ES-I3 (cell line): ENCODE measurements around the gene ZNG1A.
"Not testable (repeated sequence)": the region's sequence is repeated elsewhere in the genome, so short reads cannot be mapped to it uniquely, and the experiment has no call there.

Experiments used
- H3K36me3 ChIP-seq: 2 replicates; pipeline ENCODE4 v1.6.1; 2013; ENCODE audit warnings: mild to moderate bottlenecking, low read length, control low read depth, moderate library complexity; ENCODE audit not compliant: insufficient read depth
- H3K4me1 ChIP-seq: 2 replicates; pipeline ENCODE4 v1.6.1; 2013; ENCODE audit warnings: mild to moderate bottlenecking, control low read depth, low read length; ENCODE audit not compliant: insufficient read depth
- H3K9ac ChIP-seq: 2 replicates; pipeline ENCODE4 v1.6.1; 2013; ENCODE audit warnings: low read depth, mild to moderate bottlenecking, low read length, moderate library complexity
- H3K9me3 ChIP-seq: 2 replicates; pipeline ENCODE4 v1.6.1; 2013; ENCODE audit warnings: mild to moderate bottlenecking, low read length, moderate library complexity; ENCODE audit not compliant: control insufficient read depth, insufficient read depth

ZNG1A gene

DNA sequence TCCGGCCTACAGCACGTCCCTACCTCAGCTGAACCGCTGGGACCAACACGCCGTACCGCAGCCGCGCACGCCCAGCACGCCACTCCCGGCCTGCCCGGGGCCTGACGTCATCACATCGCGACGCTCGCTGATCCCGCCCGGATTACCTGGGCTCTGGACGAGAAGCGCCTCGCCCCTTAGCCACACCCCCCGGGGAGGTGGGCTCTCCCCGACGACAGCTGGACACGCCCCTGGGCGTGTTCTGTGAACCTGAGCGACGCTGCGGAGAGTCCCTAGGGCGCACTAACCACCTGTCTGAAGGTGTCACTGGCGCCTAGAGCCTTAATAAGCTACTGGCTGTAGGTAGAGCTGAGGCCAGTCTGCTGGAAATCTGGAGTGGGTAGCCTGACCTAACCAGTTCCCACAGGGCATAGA is at the start of gene ZNG1A:
Gene ZNG1A (minus strand): TSS at position 87 of the 414 bp plus-strand sequence. CDS start 87 bp downstream, outside the sequence.
- H3K9ac ChIP-seq = peak within 1 kb of the TSS; percentile 24; the same call in 1 of the 2 replicates
- H3K36me3 ChIP-seq, H3K9me3 ChIP-seq, H3K4me1 ChIP-seq: not testable (repeated sequence)

DNA sequence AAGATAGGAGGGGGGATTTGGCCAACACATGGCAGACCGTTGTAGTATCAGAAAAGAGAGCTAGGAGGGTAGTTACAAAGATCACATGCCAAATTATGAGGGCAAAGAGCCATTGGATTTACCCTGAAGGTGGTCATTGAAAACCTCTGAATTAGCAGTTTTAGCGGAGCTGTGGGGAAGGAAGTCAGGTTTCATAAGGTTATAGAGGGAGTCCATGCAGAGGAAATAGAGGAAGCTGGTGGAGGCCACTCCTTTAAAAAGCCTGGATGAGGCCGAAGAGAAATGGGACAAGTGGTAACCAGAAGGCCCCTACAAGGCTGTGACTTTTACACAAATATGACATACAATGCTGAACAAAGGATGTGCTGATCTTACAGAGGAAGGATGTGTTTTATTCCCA is 49.0 kb upstream of the ZNG1A start:
- Histone ChIP-seq H3K9ac (no peak overlapping the region), H3K4me1 (no peaks in the 10 kb centered on the region), H3K9me3 (no peaks in the 10 kb centered on the region; the same call in 1 of the 2 replicates), H3K36me3 (no peaks in the 10 kb centered on the region)

DNA sequence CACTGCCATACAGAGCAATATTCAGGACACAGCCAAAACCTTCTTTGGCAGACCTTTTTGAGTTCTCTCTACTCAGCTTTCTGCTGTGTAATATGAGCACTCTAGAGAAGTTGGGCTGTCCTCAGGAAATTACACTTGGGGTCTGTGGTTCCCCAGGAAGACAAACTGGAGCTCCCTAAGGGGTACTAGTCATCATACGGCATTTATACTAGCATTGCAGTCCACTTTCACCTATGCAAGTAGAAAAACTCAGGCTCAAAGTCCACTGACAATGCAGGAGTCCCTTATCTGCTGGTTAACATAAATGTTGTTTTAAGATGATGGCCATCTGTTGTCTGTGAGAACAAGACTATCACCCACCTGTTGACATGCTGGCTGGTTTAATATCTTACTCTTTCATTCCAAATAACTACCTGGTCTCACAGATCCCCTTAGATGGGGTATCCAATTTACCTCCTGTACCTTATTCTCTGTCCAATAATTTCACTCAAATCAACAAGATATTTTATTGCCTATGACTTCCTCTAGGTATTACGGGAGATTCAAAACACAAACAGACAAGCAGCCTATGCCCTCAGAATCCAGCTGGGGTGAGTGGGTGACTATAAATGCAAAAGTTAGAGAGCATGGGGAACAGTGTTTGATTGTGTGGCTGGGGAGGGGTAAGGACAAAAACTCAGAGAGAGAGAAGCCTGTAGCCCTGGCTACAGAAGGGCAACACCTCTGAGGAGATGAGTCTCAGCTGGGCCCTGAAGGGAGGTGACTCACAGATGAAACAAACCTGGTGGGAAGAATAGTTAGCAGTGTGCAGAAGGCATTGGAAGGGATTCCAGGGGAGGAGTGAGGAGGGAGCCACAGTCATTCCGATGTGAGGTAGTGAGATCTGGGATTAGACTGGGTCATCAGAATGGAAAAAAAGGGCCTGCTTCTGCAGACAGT is 46.0 kb upstream of the ZNG1A start:
- Histone ChIP-seq H3K4me1 (no peaks in the 10 kb centered on the region), H3K9me3 (no peaks in the 10 kb centered on the region; the same call in 1 of the 2 replicates), H3K9ac (no peak overlapping the region), H3K36me3 (no peaks in the 10 kb centered on the region)

DNA sequence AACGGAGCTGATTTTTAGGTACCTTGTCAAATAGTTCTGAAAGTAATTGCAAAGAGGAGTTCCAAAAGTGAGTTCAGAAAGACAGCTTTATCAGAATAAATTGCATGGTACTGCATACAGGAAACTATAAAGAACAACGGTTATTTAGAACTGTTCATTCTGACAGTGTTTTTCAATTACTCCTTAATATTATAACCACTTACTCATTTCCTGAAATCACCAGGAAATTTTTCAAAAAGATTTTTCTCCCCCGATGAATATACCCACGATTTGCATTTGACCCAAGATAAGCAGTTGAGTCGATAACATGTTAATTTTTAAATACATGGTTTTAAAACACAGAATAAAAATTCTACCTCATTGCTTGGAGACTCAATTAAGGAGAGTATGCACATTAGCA is 45.2 kb upstream of the ZNG1A start:
- Histone ChIP-seq H3K4me1 (no peaks in the 10 kb centered on the region), H3K9ac (no peak overlapping the region), H3K9me3 (no peaks in the 10 kb centered on the region; the same call in 1 of the 2 replicates), H3K36me3 (no peaks in the 10 kb centered on the region)

DNA sequence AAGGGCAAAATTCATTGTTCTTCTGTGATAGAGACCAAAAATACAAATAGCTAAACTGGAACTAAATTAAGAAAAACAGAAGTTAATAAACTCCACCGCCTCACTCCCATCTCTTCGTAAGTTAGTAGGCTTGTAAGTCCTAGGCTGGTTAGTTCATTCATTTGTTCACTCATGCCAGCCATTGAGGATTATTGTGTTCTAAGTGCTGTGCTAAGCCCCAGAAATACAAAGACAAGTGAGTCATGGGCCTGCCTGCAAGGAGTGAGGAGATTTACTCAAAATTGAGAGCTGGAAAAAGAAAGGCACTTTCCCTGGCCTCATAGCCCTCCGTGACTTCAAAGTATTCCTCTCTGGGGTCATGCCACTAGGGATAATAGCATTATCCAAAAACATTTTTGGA is 44.3 kb upstream of the ZNG1A start:
- Histone ChIP-seq H3K4me1 (no peaks in the 10 kb centered on the region), H3K9me3 (no peaks in the 10 kb centered on the region), H3K36me3 (no peaks in the 10 kb centered on the region), H3K9ac (no peak overlapping the region)

DNA sequence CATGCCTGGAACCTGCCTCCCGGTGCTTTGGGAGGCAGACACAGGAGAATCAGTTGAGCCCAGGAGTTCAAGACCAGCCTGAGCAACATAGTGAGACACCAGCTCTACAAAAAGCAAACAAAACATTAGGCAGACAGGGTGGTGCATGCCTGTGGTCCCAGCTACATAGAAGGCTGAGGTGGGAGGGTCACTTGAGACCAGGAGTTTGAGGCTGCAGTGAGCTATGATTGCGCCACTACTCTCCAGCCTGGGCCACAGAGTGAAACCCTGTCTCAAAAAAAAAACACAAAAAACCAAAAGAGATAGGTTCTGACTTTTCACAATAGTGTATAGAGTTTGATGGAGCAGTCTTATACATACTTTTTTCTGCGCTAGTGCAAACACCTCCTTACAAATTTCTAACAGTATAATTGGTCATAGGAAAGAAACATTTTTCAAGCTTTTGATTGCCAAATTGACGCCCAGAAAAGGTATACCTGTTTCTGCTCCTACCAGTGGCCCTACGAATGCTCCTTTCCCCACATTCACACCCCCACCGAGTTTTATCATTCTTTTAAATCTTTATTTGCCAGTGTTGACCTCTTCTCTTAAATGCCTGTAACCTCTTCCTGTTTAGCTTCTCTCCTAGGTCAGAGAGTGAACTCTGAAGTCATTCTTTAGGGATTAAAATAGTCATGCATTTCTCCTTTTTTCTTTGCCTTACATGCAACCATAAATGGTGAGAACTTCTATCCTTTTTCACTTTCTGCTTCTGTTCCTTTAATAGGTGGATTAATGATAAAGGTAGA is 43.3 kb upstream of the ZNG1A start:
- no peaks in the 10 kb centered on the region for H3K9me3 ChIP-seq
- no peaks in the 10 kb centered on the region; the same call in 1 of the 2 replicates for H3K4me1 ChIP-seq
- H3K9ac ChIP-seq = no peak overlapping the region
- no peaks in the 10 kb centered on the region for H3K36me3 ChIP-seq

DNA sequence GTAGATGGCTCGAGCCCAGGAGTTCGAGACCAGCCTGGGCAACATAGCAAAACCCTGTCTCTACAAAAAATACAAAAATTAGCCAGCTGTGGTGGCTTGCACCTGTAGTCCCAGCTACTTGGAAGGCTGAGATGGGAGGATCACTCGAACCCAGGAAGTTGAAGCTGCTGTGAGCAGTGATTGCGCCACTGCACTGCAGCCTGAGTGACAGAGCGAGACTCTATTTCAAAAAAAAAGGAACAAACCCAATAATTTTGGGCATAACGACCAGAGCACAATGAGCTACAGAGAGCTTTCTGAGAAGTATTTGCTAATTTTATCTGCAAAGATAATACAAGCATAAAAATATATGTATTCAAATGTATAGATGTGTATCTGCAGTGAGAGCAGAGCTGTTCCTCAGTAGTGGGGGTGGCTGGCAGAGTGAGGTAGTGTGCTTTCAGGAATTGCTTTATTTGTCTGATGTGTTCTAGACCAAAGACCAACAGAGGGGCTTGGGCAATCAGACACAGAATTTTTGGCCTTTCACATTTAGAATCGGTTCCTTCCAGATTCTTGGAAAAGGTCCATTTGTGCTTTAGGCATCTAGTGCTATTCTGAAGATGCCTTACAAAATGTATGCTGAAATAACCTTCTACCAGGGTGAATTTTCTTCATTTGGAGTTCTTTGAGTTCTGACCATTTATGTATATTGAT is 41.0 kb upstream of the ZNG1A start:
- Histone ChIP-seq H3K9ac (no peak overlapping the region), H3K9me3 (no peaks in the 10 kb centered on the region), H3K4me1 (no peaks in the 10 kb centered on the region; the same call in 1 of the 2 replicates), H3K36me3 (no peaks in the 10 kb centered on the region)

DNA sequence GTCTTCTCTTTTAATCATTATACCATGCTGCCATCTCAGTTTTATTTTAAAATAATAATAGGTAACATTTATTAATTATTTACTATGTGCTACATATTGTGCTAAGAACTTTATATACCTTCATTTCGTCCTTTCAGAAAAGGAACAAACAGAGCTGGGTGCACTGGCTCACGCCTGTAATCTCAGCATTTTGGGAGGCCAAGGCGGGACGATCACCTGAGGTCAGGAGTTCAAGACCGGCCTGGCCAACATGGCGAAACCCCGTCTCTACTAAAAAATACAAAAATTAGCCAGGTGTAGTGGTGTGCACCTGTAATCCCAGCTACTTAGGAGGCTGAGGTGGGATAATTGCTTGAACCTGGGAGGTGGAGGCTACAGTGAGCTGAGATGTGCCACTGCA is 40.2 kb upstream of the ZNG1A start:
- not testable (repeated sequence) for H3K9me3 ChIP-seq, H3K4me1 ChIP-seq, H3K9ac ChIP-seq, H3K36me3 ChIP-seq

DNA sequence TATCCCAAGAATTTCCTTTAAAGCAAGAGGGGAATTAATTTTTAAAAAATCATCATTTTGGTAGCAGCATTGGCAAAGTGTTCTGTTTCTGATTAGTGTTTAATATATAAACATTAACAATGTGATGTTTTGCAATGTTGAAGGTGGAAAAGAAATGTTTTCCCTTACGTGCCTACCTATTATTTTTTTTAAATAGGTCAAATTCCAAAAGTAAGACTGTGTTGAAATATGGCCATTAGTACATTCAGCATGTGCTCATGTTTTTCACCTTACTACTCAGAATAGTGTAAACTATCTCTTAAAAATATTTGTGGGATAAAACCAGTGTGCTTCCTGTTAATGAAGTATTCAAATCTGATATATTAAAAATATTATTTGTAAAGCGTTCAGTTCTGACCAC is 39.1 kb upstream of the ZNG1A start:
- H3K36me3 ChIP-seq = no peaks in the 10 kb centered on the region
- no peak overlapping the region for H3K9ac ChIP-seq
- no peaks in the 10 kb centered on the region; the same call in 1 of the 2 replicates for H3K4me1 ChIP-seq
- H3K9me3 ChIP-seq = no peaks in the 10 kb centered on the region

DNA sequence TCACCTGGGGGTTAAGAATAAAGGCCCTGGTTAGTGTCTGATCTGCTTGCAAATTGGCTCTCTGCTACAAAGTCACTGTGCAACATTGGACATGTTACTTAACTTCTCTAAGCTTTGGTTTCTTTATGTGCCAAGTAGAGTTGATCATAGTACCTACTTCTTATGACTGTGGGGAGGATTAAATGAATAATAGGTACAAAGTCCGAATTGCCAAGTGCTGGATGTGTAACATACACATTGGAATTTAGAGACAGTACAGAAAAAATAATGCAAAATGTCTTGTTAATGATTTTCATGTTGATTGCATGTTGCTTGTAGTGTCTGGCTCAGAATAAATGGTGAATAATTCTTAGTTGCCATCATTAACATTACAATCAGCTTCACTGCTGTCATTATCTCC is 38.0 kb upstream of the ZNG1A start:
- Histone ChIP-seq H3K9ac (no peak overlapping the region), H3K9me3 (no peaks in the 10 kb centered on the region), H3K4me1 (no peaks in the 10 kb centered on the region; the same call in 1 of the 2 replicates), H3K36me3 (no peaks in the 10 kb centered on the region)

DNA sequence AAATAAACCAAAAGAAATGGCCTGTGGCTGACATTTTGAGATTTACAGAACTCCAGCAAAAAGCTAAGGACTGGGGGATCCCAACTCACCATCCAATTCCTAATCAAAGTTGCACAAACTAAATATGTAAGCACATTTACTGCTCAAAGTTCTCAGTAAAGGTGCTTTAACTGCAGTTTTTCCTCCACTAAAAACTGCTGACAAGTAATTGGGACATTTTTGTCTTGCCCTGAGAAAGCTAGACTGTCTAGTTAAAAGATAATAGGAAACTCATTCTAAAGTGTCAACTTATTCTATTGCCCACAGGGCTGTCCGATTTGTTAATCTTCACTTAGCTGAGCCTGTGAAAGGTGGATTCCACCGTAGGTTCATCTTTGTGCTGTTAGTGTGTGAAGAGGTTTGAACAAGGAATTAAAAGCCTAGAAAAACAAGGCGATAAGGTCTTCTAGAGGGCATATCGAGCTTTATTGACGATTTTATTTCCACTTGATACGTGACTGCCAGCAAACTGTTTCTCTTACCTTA is 36.8 kb upstream of the ZNG1A start:
- H3K9me3 ChIP-seq = no peaks in the 10 kb centered on the region
- H3K36me3 ChIP-seq = no peaks in the 10 kb centered on the region
- H3K4me1 ChIP-seq = no peaks in the 10 kb centered on the region; the same call in 1 of the 2 replicates
- H3K9ac ChIP-seq = peak overlapping the region; percentile 88

DNA sequence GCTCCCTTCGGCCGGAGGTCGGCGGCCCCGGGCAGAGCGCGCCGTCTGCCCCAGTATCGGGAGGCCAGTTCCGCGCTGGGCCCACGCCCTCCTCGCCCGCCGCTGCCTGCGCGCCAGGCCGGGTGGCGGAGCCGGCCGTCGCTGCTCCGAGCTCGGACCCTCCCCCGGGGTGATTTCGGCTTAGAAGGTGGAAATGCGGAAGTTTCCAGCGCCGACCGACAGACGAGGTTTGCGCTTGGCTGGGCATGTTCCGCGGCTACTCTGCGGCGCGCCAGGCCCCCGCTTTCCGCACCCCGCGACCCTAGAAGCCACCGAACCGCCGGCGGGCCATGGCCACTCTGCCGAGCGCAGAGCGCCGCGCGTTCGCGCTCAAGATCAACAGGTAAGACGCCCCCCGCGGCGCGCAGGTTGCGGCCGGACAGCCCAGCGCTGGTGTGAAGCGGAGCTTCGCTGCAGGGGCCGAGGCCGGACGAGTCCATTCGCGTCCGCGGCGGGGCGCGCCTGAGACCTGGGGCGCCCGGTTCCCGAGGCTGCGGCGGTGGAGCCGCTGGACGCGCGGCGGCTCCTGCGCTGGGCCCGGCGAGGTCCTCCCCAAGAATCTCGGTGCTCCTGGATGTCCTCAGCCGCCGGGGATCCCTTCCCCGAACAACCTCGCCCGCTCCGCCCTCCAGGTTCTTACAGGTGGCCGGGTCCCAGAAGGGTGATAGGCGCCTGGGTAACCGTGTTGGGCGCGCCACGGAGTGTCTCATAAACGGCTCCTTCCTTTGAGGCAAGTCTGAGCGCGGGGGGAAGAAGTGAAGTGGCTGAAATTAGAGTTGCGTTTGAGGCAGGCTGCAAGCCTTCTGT is 36.0 kb upstream of the ZNG1A start, which contains the start of gene DOCK8:
Gene DOCK8 (plus strand): TSS at position 218 of the 846 bp plus-strand sequence. CDS start 112 bp downstream, at position 330.
- H3K36me3 ChIP-seq = no peaks in the 10 kb centered on the region
- H3K4me1 ChIP-seq = no peaks in the 10 kb centered on the region; the same call in 1 of the 2 replicates
- H3K9ac ChIP-seq = peak within 1 kb of the TSS; percentile 88

DNA sequence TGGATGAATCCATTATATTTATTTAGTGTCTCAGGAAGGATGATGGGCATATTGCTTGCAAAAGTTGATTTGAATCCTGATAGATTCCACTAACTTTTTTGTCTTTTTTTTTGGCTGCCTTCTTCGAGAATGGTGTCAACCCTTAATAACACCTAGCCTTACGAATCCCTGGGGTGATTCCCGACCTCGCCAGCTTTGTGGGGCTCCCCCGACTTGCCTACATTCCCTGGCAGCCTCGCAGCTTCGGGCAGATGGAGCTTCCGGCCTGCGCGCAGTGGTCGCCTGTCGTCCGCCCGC is 35.4 kb upstream of the ZNG1A start:
- peak overlapping the region; percentile 88 for H3K9ac ChIP-seq
- no peaks in the 10 kb centered on the region for H3K36me3 ChIP-seq
- no peaks in the 10 kb centered on the region for H3K9me3 ChIP-seq
- no peaks in the 10 kb centered on the region; the same call in 1 of the 2 replicates for H3K4me1 ChIP-seq

More for the DNA sequence above, 36.0 kb upstream of the ZNG1A start, which contains the start of gene DOCK8:
- H3K9me3 ChIP-seq = no peaks in the 10 kb centered on the region
